Measurements from ENCODE around the gene TANC1.

The TANC1 gene

GRCh38 chr2:159086342-159086741 lies 117.9 kb downstream of the TANC1 start:
- no peak for TF ChIP-seq ZFX (IDR thresholded peaks at IDR 0.05; ENCODE audit: borderline replicate concordance)
- TF ChIP-seq CTCF (IDR thresholded peaks at IDR 0.05): no peak
- H3K27ac ChIP-seq: no peak overlapping the region

- no peak for TF ChIP-seq ZFX (IDR thresholded peaks at IDR 0.05; ENCODE audit: borderline replicate concordance)
- TF ChIP-seq CTCF (IDR thresholded peaks at IDR 0.05): no peak
- H3K27ac ChIP-seq: no peak overlapping the region
Observed at GRCh38 chr2:159086826-159087225, 118.4 kb downstream of the TANC1 start.

GRCh38 chr2:159088906-159089305 lies 120.5 kb downstream of the TANC1 start:
- no peak overlapping the region for H3K27ac ChIP-seq
- TF ChIP-seq CTCF (IDR thresholded peaks at IDR 0.05): no peak
- no peak for TF ChIP-seq ZFX (IDR thresholded peaks at IDR 0.05; ENCODE audit: borderline replicate concordance)

- TF ChIP-seq ZFX (IDR thresholded peaks at IDR 0.05; ENCODE audit: borderline replicate concordance): no peak
- TF ChIP-seq CTCF (IDR thresholded peaks at IDR 0.05): no peak
- H3K27ac ChIP-seq: no peak overlapping the region
Observed at GRCh38 chr2:159089543-159089942, 121.1 kb downstream of the TANC1 start.

GRCh38 chr2:159090514-159091201 lies 122.2 kb downstream of the TANC1 start:
- TF ChIP-seq ZFX (IDR thresholded peaks at IDR 0.05; ENCODE audit: borderline replicate concordance): no peak
- TF ChIP-seq CTCF (IDR thresholded peaks at IDR 0.05): no peak
- no peak overlapping the region for H3K27ac ChIP-seq

- no peak overlapping the region for H3K27ac ChIP-seq
- TF ChIP-seq ZFX (IDR thresholded peaks at IDR 0.05; ENCODE audit: borderline replicate concordance) (no peak), CTCF (IDR thresholded peaks at IDR 0.05) (no peak)
Observed at GRCh38 chr2:159091381-159091780, 122.9 kb downstream of the TANC1 start.

- no peak overlapping the region for H3K27ac ChIP-seq
- TF ChIP-seq CTCF (IDR thresholded peaks at IDR 0.05): no peak
- TF ChIP-seq ZFX (IDR thresholded peaks at IDR 0.05; ENCODE audit: borderline replicate concordance): no peak
Observed at GRCh38 chr2:159091976-159092375, 123.5 kb downstream of the TANC1 start.
